Fibroblast of mammary gland (primary cell): ENCODE measurements around the gene CABS1.

Experiments
- DNase-seq: peaks from one replicate; pipeline ENCODE4 v3.0.0-alpha.2; 2010; ENCODE audit warnings: low read depth
- H3K4me3 ChIP-seq: 2 replicates; pipeline ENCODE4 v1.5.1; 2011; ENCODE audit warnings: low read depth, mild to moderate bottlenecking, low read length, moderate library complexity; ENCODE audit not compliant: control insufficient read depth
- CTCF ChIP-seq: conservative IDR thresholded peaks from 2 replicates; pipeline ENCODE4 v1.5.1; 2011; ENCODE audit warnings: low read depth, low read length, inconsistent platforms; ENCODE audit not compliant: control insufficient read depth, insufficient read depth

The CABS1 gene

GRCh38 chr4:70303090-70303489 lies 31.7 kb upstream of the CABS1 start:
- DNase-seq = no peak
- TF ChIP-seq CTCF = no peak
- H3K4me3 ChIP-seq = no peak overlapping the region

- no peak for TF ChIP-seq CTCF
- no peak for DNase-seq
- no peak overlapping the region for H3K4me3 ChIP-seq
Measured at GRCh38 chr4:70305601-70306000, 29.2 kb upstream of the CABS1 start.

- no peak for TF ChIP-seq CTCF
- H3K4me3 ChIP-seq = no peak overlapping the region
- DNase-seq = no peak
Measured at GRCh38 chr4:70306076-70306475, 28.7 kb upstream of the CABS1 start.

- H3K4me3 ChIP-seq = no peak overlapping the region
- TF ChIP-seq CTCF = no peak
- DNase-seq = no peak
Measured at GRCh38 chr4:70313736-70314135, 21.0 kb upstream of the CABS1 start.

GRCh38 chr4:70315928-70316327 lies 18.9 kb upstream of the CABS1 start:
- no peak for DNase-seq
- no peak for TF ChIP-seq CTCF
- H3K4me3 ChIP-seq = no peak overlapping the region

- no peak overlapping the region for H3K4me3 ChIP-seq
- DNase-seq = no peak
- no peak for TF ChIP-seq CTCF
Measured at GRCh38 chr4:70326052-70326451, 8.7 kb upstream of the CABS1 start.

- TF ChIP-seq CTCF = no peak
- DNase-seq = no peak
- no peak overlapping the region for H3K4me3 ChIP-seq
Measured at GRCh38 chr4:70336043-70336442, 1.3 kb downstream of the CABS1 start.
